Activated CD4-positive, alpha-beta T cell treated with anti-CD3 and anti-CD28 coated beads, Interleukin-2, amount 10 ng/mL, durations not matched to agents 7 days and 5 days (primary cell): Measurements from ENCODE around the gene SERPINH1. TPM values are rescaled to one million over a fixed set of nuclear protein-coding genes. Genes with fewer than 3 reads are reported as not detected.

Experiments used
- CTCF ChIA-PET: fragments of 350-600 bp; sonication (Branson Sonifier 250); formaldehyde crosslinking; loops from one replicate; lab custom pipeline; 2021; ENCODE audit warnings: antibody characterized with exemption; lab: Charles Lee
- POLR2A ChIA-PET: fragments of 350-600 bp; sonication (Branson Sonifier 250); formaldehyde crosslinking; loops from one replicate; lab custom pipeline; 2021; ENCODE audit warnings: antibody characterized with exemption; lab: Charles Lee
- DNase-seq: peaks from one replicate; pipeline ENCODE4 v3.0.0-alpha.2; 2020
- H3K27ac Mint-ChIP-seq: one replicate; pipeline ENCODE4 v1.8.0; 2021; ENCODE audit warnings: mild to moderate bottlenecking, moderate library complexity, mixed read lengths
- H3K27me3 Mint-ChIP-seq: one replicate; pipeline ENCODE4 v1.8.0; 2021; ENCODE audit warnings: mixed read lengths
- H3K36me3 Mint-ChIP-seq: one replicate; pipeline ENCODE4 v1.8.0; 2021; ENCODE audit warnings: low read depth, mixed read lengths
- H3K4me1 Mint-ChIP-seq: one replicate; pipeline ENCODE4 v1.8.0; 2021; ENCODE audit warnings: mixed read lengths
- H3K4me3 Mint-ChIP-seq: one replicate; pipeline ENCODE4 v1.8.0; 2021; ENCODE audit warnings: mild to moderate bottlenecking, moderate library complexity, mixed read lengths
- H3K9me3 Mint-ChIP-seq: one replicate; pipeline ENCODE4 v1.8.0; 2021; ENCODE audit warnings: mixed read lengths
- total RNA-seq, 2 experiments: library from RNA; stranded (reverse); gene quantifications; one replicate each; pipeline ENCODE4 v1.2.3, GENCODE V29; 2021

Gene SERPINH1
- total RNA-seq, 2 experiments from 2014 or later, result 11.3 to 11.9 TPM

DNA sequence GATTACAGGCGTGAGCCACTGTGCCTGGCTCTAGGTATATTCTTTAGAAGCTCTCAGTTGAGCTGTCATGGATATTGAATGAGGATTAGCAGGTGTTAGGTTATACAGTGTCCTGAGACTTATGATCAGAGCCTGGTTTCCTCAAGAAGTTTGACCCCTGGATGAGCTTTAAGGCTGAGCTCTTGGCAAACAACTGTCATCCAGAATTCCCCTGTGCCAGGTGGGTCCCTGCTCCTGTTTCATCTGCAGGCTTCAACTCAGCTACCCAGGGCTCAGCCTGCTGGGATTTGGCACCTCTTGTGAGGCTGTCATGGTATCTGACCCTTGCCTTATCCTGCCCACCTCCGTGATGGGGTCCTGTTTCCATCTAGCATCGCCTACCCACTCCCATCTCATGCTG is 24.3 kb downstream of the SERPINH1 start:
- Mint-ChIP-seq H3K36me3 (no peaks in the 10 kb centered on the region), H3K27ac (no peak overlapping the region), H3K4me1 (peaks cover 18% of the 10 kb centered on the region), H3K4me3 (no peak overlapping the region), H3K27me3 (peaks cover 3% of the 10 kb centered on the region), H3K9me3 (no peaks in the 10 kb centered on the region)
- DNase-seq, result no peak
- ChIA-PET CTCF (interaction anchor here (1.1 to 1.6 kb wide), 4 partner anchors 9 to 125 kb away, joined by 3 to 4 read pairs (median 3); no protein-coding TSS in a partner anchor), POLR2A (no interaction called here)

- no peak for DNase-seq
- Mint-ChIP-seq H3K4me3 (no peak overlapping the region), H3K9me3 (no peaks in the 10 kb centered on the region), H3K4me1 (peaks cover 17% of the 10 kb centered on the region), H3K27ac (no peak overlapping the region), H3K36me3 (no peaks in the 10 kb centered on the region), H3K27me3 (peaks cover 13% of the 10 kb centered on the region)
- ChIA-PET POLR2A (no interaction called here), CTCF (interaction anchor here (0.9 to 1.3 kb wide), 2 partner anchors 11 to 27 kb away, joined by 3 to 4 read pairs; no protein-coding TSS in a partner anchor)
Observed at GRCh38 chr11:75588051-75588481, 26.0 kb downstream of the SERPINH1 start.

DNA sequence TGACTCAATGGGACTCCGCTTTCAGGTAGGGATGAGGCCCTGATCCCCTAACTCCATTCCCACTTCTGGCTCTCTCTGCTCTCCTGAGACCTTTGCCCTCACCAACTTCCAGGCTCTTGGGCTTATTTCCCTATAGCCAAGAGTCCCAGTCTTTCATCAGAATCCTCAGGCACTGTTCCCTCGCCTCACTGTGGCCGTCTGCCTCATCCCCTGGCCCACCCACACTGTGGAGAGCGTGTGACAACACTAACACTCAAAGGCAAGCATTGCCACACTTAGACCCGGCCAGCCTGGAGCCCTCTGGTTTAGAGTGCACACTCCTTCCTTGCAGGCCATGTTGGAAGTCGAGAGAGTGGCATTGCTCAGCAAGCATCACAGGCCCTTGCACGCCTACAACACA is 27.0 kb downstream of the SERPINH1 start:
- CTCF ChIA-PET, result interaction anchor here (0.6 to 0.8 kb wide), 3 partner anchors 15 to 220 kb away, joined by 3 read pairs; no protein-coding TSS in a partner anchor
- Mint-ChIP-seq H3K36me3 (no peaks in the 10 kb centered on the region), H3K9me3 (no peaks in the 10 kb centered on the region), H3K4me3 (no peak overlapping the region), H3K27me3 (peaks cover 13% of the 10 kb centered on the region), H3K4me1 (peaks cover 17% of the 10 kb centered on the region), H3K27ac (no peak overlapping the region)
- no peak for DNase-seq
- POLR2A ChIA-PET, result no interaction called here

DNA sequence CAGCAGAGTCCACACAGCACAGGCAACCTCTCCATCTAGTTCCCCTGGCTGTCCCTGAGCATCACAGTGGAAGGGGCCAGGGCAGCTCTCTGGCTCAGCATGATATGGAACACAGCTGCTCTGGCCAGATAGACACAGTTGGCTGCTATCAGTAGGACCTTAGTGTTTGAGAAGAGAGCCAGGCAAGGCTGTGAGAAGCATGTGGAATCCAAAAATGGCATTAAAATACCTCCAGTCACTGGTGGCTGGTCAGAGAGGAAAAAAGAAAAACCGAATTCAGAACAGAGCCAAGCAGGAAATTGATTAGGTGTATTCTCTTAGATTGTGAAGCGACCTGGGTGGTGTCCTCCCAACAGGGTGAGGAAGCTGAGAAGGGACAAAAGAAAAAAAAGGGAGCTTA is 27.9 kb downstream of the SERPINH1 start:
- ChIA-PET POLR2A (no interaction called here), CTCF (interaction anchor here (0.5 to 0.8 kb wide), 3 partner anchors 15 to 150 kb away, joined by 3 read pairs; no protein-coding TSS in a partner anchor)
- Mint-ChIP-seq H3K27ac (no peak overlapping the region), H3K9me3 (no peaks in the 10 kb centered on the region), H3K36me3 (no peaks in the 10 kb centered on the region), H3K4me3 (no peak overlapping the region), H3K27me3 (peaks cover 13% of the 10 kb centered on the region), H3K4me1 (peaks cover 15% of the 10 kb centered on the region)
- no peak for DNase-seq

DNA sequence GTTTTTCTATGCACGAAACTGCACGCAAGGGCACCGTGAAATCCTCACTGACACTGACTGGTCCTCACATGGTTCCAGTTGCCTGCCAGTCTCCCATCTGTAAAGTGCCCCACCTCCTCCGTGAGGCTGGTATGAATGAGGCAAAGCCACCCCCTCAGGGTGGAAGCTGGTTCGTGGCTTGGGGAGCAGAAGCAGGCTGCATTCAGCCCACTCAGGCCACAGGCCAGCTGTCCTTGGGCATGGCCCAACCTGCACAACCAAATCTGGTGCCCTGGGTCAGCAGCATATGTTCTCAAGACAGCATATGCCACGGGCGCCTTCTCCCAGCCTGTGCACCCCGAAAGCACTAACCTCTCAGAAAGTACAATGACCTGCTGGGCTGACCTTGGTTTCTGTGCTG is 29.3 kb downstream of the SERPINH1 start:
- no peak for DNase-seq
- Mint-ChIP-seq H3K4me1 (peaks cover 15% of the 10 kb centered on the region), H3K4me3 (no peak overlapping the region), H3K27me3 (peaks cover 11% of the 10 kb centered on the region), H3K9me3 (no peaks in the 10 kb centered on the region), H3K36me3 (no peaks in the 10 kb centered on the region), H3K27ac (no peak overlapping the region)
- ChIA-PET POLR2A (no interaction called here), CTCF (interaction anchor here (0.8 kb wide), 1 partner anchor 15 kb away, joined by 5 read pairs; no protein-coding TSS in a partner anchor)

- Mint-ChIP-seq H3K27me3 (peaks cover 12% of the 10 kb centered on the region), H3K27ac (no peak overlapping the region), H3K9me3 (no peaks in the 10 kb centered on the region), H3K36me3 (no peaks in the 10 kb centered on the region), H3K4me1 (peaks cover 15% of the 10 kb centered on the region), H3K4me3 (no peak overlapping the region)
- POLR2A ChIA-PET, result no interaction called here
- DNase-seq, result no peak
- CTCF ChIA-PET, result interaction anchor here (0.7 to 1.3 kb wide), 3 partner anchors 10 to 32 kb away, joined by 3 to 5 read pairs (median 4); no protein-coding TSS in a partner anchor
Observed at GRCh38 chr11:75591966-75592365, 29.9 kb downstream of the SERPINH1 start.

- Mint-ChIP-seq H3K4me3 (no peak overlapping the region), H3K36me3 (no peaks in the 10 kb centered on the region), H3K27ac (no peak overlapping the region), H3K9me3 (no peaks in the 10 kb centered on the region), H3K4me1 (peaks cover 15% of the 10 kb centered on the region), H3K27me3 (peaks cover 12% of the 10 kb centered on the region)
- CTCF ChIA-PET, result interaction anchor here (0.7 to 1.3 kb wide), 2 partner anchors 9 to 33 kb away, joined by 3 to 4 read pairs; no protein-coding TSS in a partner anchor
- POLR2A ChIA-PET, result no interaction called here
- no peak for DNase-seq
Observed at GRCh38 chr11:75592715-75593114, 30.7 kb downstream of the SERPINH1 start.

- CTCF ChIA-PET, result no interaction called here
- Mint-ChIP-seq H3K27me3 (peaks cover 12% of the 10 kb centered on the region), H3K4me3 (no peak overlapping the region), H3K27ac (no peak overlapping the region), H3K36me3 (no peaks in the 10 kb centered on the region), H3K4me1 (peaks cover 15% of the 10 kb centered on the region), H3K9me3 (no peaks in the 10 kb centered on the region)
- POLR2A ChIA-PET, result no interaction called here
- DNase-seq, result no peak
Observed at GRCh38 chr11:75593286-75593915, 31.3 kb downstream of the SERPINH1 start.

DNA sequence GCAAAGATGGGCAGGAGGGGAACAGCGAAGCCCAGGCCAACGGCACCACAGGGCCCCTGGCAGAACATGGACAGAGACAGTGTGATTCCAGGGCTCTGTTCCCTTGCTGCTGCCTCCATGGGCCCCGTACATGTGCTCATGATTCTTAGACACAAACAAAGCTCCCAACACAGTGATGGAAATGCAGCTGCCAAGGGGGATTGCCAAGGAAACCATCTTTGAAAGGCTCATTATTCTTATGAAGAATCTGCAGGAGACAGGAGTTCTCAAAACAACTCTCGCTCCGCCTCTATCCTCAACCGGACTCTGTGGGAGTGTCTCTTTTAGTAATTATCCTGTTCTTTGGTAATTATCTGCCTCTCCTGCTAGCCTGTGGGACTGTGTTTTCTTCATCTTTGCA is 32.2 kb downstream of the SERPINH1 start:
- Mint-ChIP-seq H3K4me3 (no peak overlapping the region), H3K27me3 (peaks cover 15% of the 10 kb centered on the region), H3K4me1 (peaks cover 15% of the 10 kb centered on the region), H3K27ac (no peak overlapping the region), H3K36me3 (no peaks in the 10 kb centered on the region), H3K9me3 (no peaks in the 10 kb centered on the region)
- DNase-seq, result no peak
- ChIA-PET CTCF (no interaction called here), POLR2A (no interaction called here)

DNA sequence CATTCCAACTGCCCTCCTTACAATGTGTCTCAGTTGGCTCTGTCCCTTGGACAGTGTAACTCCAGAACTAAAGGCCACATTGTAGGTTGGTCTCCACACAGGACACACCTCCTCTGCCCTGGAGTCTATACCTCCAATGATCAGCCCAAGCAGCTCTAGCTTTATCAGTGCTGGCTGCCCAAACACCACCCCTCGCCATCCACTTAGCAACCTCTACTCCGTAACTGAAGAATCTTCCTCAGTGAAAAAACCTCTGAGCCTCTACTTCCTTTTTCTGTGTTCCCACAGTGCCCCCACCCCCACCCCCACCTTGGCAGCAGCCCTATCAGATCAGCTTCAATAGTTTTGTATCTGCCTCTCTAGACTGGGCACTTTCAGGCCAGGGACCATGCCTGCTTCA is 33.4 kb downstream of the SERPINH1 start:
- H3K4me3 Mint-ChIP-seq, result no peak overlapping the region
- H3K27me3 Mint-ChIP-seq, result peaks cover 17% of the 10 kb centered on the region
- ChIA-PET CTCF (interaction anchor here (1.0 to 1.6 kb wide), 2 partner anchors 11 to 16 kb away, joined by 3 to 7 read pairs; no protein-coding TSS in a partner anchor), POLR2A (no interaction called here)
- H3K36me3 Mint-ChIP-seq, result no peaks in the 10 kb centered on the region
- no peaks in the 10 kb centered on the region for H3K9me3 Mint-ChIP-seq
- H3K27ac Mint-ChIP-seq, result no peak overlapping the region
- peaks cover 15% of the 10 kb centered on the region for H3K4me1 Mint-ChIP-seq
- DNase-seq, result no peak

GRCh38 chr11:75596914-75597313 is 34.9 kb downstream of the SERPINH1 start:
- ChIA-PET POLR2A (no interaction called here), CTCF (interaction anchor here (1.1 to 1.6 kb wide), 2 partner anchors 12 kb away, joined by 3 to 7 read pairs; no protein-coding TSS in a partner anchor)
- Mint-ChIP-seq H3K9me3 (no peaks in the 10 kb centered on the region), H3K27me3 (peaks cover 18% of the 10 kb centered on the region), H3K27ac (no peak overlapping the region), H3K4me1 (peaks cover 14% of the 10 kb centered on the region), H3K4me3 (no peak overlapping the region), H3K36me3 (no peaks in the 10 kb centered on the region)
- no peak for DNase-seq

- Mint-ChIP-seq H3K4me1 (peaks cover 7% of the 10 kb centered on the region), H3K36me3 (no peaks in the 10 kb centered on the region), H3K27me3 (peaks cover 11% of the 10 kb centered on the region), H3K4me3 (no peak overlapping the region), H3K9me3 (no peaks in the 10 kb centered on the region), H3K27ac (no peak overlapping the region)
- ChIA-PET CTCF (interaction anchor here (1.1 to 1.4 kb wide), 4 partner anchors 10 to 38 kb away, joined by 3 to 4 read pairs (median 3); no protein-coding TSS in a partner anchor), POLR2A (no interaction called here)
- no peak for DNase-seq
Observed at GRCh38 chr11:75597636-75598035, 35.6 kb downstream of the SERPINH1 start.

- ChIA-PET CTCF (interaction anchor here (1.1 to 1.4 kb wide), 4 partner anchors 10 to 38 kb away, joined by 3 to 4 read pairs (median 3); no protein-coding TSS in a partner anchor), POLR2A (no interaction called here)
- peaks cover 2% of the 10 kb centered on the region for H3K4me1 Mint-ChIP-seq
- DNase-seq, result no peak
- no peaks in the 10 kb centered on the region for H3K9me3 Mint-ChIP-seq
- H3K27me3 Mint-ChIP-seq, result peaks cover 9% of the 10 kb centered on the region
- H3K27ac Mint-ChIP-seq, result no peak overlapping the region
- H3K4me3 Mint-ChIP-seq, result no peak overlapping the region
- H3K36me3 Mint-ChIP-seq, result no peaks in the 10 kb centered on the region
Observed at GRCh38 chr11:75598264-75598663, 36.2 kb downstream of the SERPINH1 start.
